PC-9 (cell line): ENCODE data around the gene PMM2.

Source experiments
- EZH2 ChIP-seq: fragments of 200-600 bp; sonication (generic); IDR thresholded peaks from 2 replicates; pipeline ENCODE4 v1.8.0; 2017; ENCODE audit warnings: antibody characterized with exemption, low read depth
- TF ChIP-seq, protein P1 (sequence below): fragments of 200-600 bp; sonication (generic); conservative IDR thresholded peaks from 2 replicates; pipeline ENCODE4 v1.6.1; 2017; ENCODE audit warnings: mixed run types, antibody characterized with exemption, mild to moderate bottlenecking, moderate library complexity

DNA sequence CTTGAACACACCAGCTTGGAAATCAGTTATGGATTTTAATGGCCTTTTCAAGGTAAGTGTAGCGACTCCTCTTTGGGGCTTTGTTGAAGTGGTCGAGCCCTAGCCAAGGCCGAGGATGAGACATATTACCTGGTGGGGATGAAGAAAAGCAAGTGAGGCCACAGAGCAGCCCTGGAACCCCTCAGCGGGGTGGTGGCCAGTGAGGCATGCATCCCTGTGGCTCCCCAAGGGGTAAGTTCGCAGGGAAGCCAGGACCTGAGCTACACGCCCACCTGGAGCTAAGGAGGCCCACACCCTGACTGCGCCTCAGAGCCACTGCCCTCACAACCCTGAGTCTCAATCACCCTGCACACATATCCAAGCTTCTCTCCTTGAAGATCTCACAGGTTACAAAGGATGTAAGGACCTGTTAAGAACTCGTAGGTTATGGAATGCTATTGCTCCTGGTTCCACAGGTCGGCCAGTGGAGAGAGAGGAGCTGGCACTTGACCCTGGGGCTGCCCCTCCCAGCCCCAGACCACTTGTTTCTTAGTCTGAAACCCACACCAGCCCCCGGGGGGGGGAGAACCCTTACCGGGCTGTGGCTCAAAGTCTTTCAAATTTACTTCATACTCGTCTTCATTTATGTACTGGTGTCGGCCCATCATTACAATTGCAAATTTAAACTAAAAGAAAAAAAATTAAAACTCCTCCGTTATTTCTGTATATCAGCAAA, 96.5 kb downstream of the PMM2 start:
- TF ChIP-seq, protein P1, sequence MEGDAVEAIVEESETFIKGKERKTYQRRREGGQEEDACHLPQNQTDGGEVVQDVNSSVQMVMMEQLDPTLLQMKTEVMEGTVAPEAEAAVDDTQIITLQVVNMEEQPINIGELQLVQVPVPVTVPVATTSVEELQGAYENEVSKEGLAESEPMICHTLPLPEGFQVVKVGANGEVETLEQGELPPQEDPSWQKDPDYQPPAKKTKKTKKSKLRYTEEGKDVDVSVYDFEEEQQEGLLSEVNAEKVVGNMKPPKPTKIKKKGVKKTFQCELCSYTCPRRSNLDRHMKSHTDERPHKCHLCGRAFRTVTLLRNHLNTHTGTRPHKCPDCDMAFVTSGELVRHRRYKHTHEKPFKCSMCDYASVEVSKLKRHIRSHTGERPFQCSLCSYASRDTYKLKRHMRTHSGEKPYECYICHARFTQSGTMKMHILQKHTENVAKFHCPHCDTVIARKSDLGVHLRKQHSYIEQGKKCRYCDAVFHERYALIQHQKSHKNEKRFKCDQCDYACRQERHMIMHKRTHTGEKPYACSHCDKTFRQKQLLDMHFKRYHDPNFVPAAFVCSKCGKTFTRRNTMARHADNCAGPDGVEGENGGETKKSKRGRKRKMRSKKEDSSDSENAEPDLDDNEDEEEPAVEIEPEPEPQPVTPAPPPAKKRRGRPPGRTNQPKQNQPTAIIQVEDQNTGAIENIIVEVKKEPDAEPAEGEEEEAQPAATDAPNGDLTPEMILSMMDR = no peak
- no peak for TF ChIP-seq EZH2
